22Rv1 (cell line): ENCODE results near the gene SMARCAD1.

Experiments used
- H3K27ac ChIP-seq: fragments of 450-650 bp; 2 replicates; pipeline ENCODE4 v1.5.1; 2017
- CTCF ChIP-seq: fragments of 450-650 bp; IDR thresholded peaks from 2 replicates; pipeline ENCODE4 v1.5.1; 2017; ENCODE audit warnings: mild to moderate bottlenecking
- ZFX ChIP-seq: fragments of 450-650 bp; IDR thresholded peaks from 2 replicates; pipeline ENCODE4 v1.6.1; 2017; ENCODE audit warnings: antibody characterized with exemption, borderline replicate concordance

The SMARCAD1 gene

GRCh38 chr4:94271248-94271647 lies 63.6 kb downstream of the SMARCAD1 start:
- H3K27ac ChIP-seq, result no peak overlapping the region
- TF ChIP-seq ZFX (no peak), CTCF (no peak)

- H3K27ac ChIP-seq, result no peak overlapping the region
- no peak for TF ChIP-seq CTCF
- no peak for TF ChIP-seq ZFX
These were observed 67.2 kb downstream of the SMARCAD1 start for GRCh38 chr4:94274912-94275311.

GRCh38 chr4:94276204-94276603 lies 68.5 kb downstream of the SMARCAD1 start:
- TF ChIP-seq CTCF (no peak), ZFX (no peak)
- H3K27ac ChIP-seq, result no peak overlapping the region

DNA sequence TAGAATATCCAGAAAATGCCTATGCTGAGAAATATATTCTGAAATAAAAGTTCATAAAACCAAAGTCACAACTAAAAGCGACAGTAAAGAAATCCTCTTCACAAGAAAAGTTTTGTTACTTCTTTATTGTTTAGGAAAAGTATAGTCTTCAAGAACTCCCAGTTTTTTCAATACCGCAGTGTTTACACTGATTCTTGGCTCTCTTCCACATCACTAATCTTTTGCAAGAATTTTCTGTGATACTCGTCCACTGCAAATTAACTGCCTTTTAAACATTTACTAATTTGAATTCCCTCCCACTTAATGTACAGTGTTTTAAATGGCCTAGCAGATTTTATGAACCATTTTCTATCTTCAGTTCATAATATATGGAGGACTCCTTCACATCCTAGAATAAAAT lies 69.9 kb downstream of the SMARCAD1 start:
- H3K27ac ChIP-seq, result no peak overlapping the region

GRCh38 chr4:94278781-94279180 lies 71.1 kb downstream of the SMARCAD1 start:
- no peak overlapping the region for H3K27ac ChIP-seq
- TF ChIP-seq ZFX (no peak), CTCF (no peak)

More for the DNA sequence above, 69.9 kb downstream of the SMARCAD1 start:
- TF ChIP-seq CTCF (no peak), ZFX (no peak)

DNA sequence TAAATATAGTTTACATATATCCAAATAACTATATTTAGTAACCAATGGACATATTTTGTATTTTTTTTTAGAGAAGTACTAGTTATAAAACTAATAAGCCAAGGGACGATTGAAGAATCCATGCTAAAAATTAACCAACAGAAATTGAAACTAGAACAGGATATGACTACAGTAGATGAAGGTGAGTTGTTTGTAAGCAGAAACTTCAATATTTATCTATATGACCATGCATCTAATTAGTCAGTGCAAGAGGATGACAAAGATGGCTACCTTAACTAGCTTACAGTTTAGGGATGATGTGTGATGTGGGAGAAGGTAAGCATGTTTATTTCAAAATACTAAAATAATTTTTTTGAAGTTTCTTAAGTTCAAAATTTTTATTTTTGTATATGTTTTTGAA lies 77.2 kb downstream of the SMARCAD1 start:
- no peak for TF ChIP-seq ZFX
- no peak for TF ChIP-seq CTCF
- no peak overlapping the region for H3K27ac ChIP-seq

DNA sequence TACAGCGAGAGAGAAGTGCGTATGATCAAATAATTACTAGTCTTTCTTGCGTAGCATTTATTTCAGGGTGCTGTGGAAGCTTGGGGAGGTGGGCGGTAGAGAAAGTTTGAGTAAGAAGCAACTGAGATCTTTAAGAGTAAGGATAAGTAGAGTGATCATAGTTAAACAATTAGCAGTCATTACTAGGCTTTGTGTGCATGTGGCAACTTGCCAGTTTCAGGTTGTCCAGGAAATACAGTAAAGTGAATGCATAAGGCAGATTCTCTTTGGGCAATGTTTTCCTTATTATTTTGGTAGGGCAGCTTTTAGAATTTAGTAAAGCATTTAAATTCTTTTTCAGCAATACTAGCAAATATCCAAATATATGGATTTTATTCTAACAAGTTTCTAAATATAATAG lies 78.0 kb downstream of the SMARCAD1 start:
- TF ChIP-seq CTCF (no peak), ZFX (no peak)
- no peak overlapping the region for H3K27ac ChIP-seq
